Thyroid gland (tissue), 4 donors: Measurements from ENCODE around the gene RNFT2.

Source experiments
- POLR2A ChIP-seq, 2 donors: fragments of 450-650 bp; IDR thresholded peaks; one replicate each; pipeline ENCODE4 v1.6.1; 2017; ENCODE audit warnings: antibody characterized with exemption in 2 of 2, mild to moderate bottlenecking in 2 of 2, moderate library complexity in 1 of 2
- TF ChIP-seq, protein P1 (sequence below), 6 experiments: fragments of 200-600 bp in 3 of 6; fragments of 450-650 bp in 3 of 6; sonication (generic) in 3 of 6; IDR thresholded peaks; one replicate each; pipeline ENCODE4 v1.5.1; 2016 to 2019; ENCODE audit warnings: antibody characterized with exemption in 6 of 6, mild to moderate bottlenecking in 2 of 6, inconsistent platforms in 1 of 6, moderate library complexity in 1 of 6

DNA sequence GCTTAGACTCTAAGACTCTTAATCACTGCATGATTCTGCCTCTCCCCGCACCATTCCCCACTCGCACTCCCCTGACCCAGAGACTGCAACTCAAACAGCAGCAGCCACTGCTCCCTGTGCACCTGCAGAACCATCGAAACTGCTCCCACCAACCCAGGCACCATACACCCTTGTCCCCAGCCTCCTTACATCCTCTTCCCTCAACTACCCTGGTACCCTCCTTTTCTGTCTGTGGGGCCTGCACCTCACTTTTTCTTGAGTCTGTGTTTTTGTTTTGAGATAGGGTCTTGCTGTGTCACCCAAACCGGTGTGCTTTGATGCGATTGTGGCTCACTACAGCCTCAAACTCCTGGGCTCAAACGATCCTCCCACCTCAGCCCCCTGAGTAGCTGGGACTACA lies 69.4 kb downstream of the RNFT2 start:
- TF ChIP-seq, protein P1, sequence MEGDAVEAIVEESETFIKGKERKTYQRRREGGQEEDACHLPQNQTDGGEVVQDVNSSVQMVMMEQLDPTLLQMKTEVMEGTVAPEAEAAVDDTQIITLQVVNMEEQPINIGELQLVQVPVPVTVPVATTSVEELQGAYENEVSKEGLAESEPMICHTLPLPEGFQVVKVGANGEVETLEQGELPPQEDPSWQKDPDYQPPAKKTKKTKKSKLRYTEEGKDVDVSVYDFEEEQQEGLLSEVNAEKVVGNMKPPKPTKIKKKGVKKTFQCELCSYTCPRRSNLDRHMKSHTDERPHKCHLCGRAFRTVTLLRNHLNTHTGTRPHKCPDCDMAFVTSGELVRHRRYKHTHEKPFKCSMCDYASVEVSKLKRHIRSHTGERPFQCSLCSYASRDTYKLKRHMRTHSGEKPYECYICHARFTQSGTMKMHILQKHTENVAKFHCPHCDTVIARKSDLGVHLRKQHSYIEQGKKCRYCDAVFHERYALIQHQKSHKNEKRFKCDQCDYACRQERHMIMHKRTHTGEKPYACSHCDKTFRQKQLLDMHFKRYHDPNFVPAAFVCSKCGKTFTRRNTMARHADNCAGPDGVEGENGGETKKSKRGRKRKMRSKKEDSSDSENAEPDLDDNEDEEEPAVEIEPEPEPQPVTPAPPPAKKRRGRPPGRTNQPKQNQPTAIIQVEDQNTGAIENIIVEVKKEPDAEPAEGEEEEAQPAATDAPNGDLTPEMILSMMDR (IDR thresholded peaks at IDR 0.05), result no peak
- TF ChIP-seq POLR2A (IDR thresholded peaks at IDR 0.05), result no peak
